CD14-positive monocyte (primary cell): ENCODE results near the gene FXYD6. TPM values are rescaled to one million over a fixed set of nuclear protein-coding genes. Genes with fewer than 3 reads are reported as not detected.

Experiments used
- DNase-seq, 3 donors: peaks; one replicate each; pipeline ENCODE4 v3.0.0-alpha.2; 2011 to 2022
- H2AFZ ChIP-seq: 2 replicates; pipeline ENCODE4 v1.6.0; 2012; ENCODE audit warnings: mild to moderate bottlenecking, low read depth, low read length, inconsistent platforms; ENCODE audit not compliant: insufficient read depth, poor library complexity, severe bottlenecking
- H3K27ac ChIP-seq, 2 donors: 1 replicate in 1 of 2; 2 replicates in 1 of 2; pipeline ENCODE4 v1.5.1; 2012 to 2013; ENCODE audit warnings: low read length in 2 of 2, control low read depth in 1 of 2, inconsistent platforms in 1 of 2, low read depth in 1 of 2, mild to moderate bottlenecking in 1 of 2
- H3K27me3 ChIP-seq, 2 donors: one replicate each; pipeline versions ENCODE4 v1.6.0 to v1.6.1; 2011 to 2013; ENCODE audit warnings: low read length in 2 of 2; ENCODE audit not compliant: control insufficient read depth in 2 of 2, insufficient read depth in 2 of 2
- H3K36me3 ChIP-seq, 2 donors: replicated peaks in 1 of 2; 1 replicate in 1 of 2; 2 replicates in 1 of 2; pipeline versions ENCODE4 v1.5.1 to v1.6.1; 2012 to 2013; ENCODE audit warnings: low read length in 2 of 2, control low read depth in 1 of 2, inconsistent platforms in 1 of 2, mild to moderate bottlenecking in 1 of 2; ENCODE audit not compliant: insufficient read depth in 2 of 2, control insufficient read depth in 1 of 2
- H3K4me1 ChIP-seq, 2 donors: 1 replicate in 1 of 2; 2 replicates in 1 of 2; pipeline versions ENCODE4 v1.5.1 to v1.6.1; 2012 to 2013; ENCODE audit warnings: low read length in 2 of 2, control low read depth in 1 of 2, inconsistent platforms in 1 of 2, mild to moderate bottlenecking in 1 of 2, moderate library complexity in 1 of 2; ENCODE audit not compliant: insufficient read depth in 2 of 2, control insufficient read depth in 1 of 2
- H3K4me2 ChIP-seq: replicated peaks from 2 replicates; pipeline ENCODE3; 2012; ENCODE audit warnings: low read length, moderate library complexity, mild to moderate bottlenecking; ENCODE audit not compliant: poor library complexity, severe bottlenecking; ENCODE audit errors: extremely low read depth
- H3K4me3 ChIP-seq, 3 experiments: fragments of 200-600 bp in 1 of 3; sonication (generic) in 1 of 3; replicated peaks in 1 of 3; 1 replicate in 2 of 3; 2 replicates in 1 of 3; pipeline ENCODE4 v1.5.1; 2011 to 2013; ENCODE audit warnings: low read length in 3 of 3, mild to moderate bottlenecking in 3 of 3, control low read depth in 2 of 3, low read depth in 2 of 3, inconsistent platforms in 1 of 3, moderate library complexity in 1 of 3
- H3K79me2 ChIP-seq: 2 replicates; pipeline ENCODE4 v1.6.0; 2012; ENCODE audit warnings: mild to moderate bottlenecking, control low read depth, inconsistent platforms, low read length, moderate library complexity; ENCODE audit not compliant: insufficient read depth
- H3K9ac ChIP-seq: 2 replicates; pipeline ENCODE4 v1.6.0; 2017; ENCODE audit warnings: low read length, mild to moderate bottlenecking; ENCODE audit not compliant: insufficient read depth, poor library complexity, severe bottlenecking
- H3K9me3 ChIP-seq, 2 donors: replicated peaks in 1 of 2; 1 replicate in 1 of 2; 2 replicates in 1 of 2; pipeline versions ENCODE4 v1.5.1 to v1.6.1; 2012 to 2013; ENCODE audit warnings: low read length in 2 of 2, control low read depth in 1 of 2; ENCODE audit not compliant: control insufficient read depth in 1 of 2, insufficient read depth in 1 of 2
- H4K20me1 ChIP-seq: 2 replicates; pipeline ENCODE4 v1.6.0; 2012; ENCODE audit warnings: mild to moderate bottlenecking, low read length, control low read depth, moderate library complexity; ENCODE audit not compliant: insufficient read depth
- H3K27ac Mint-ChIP-seq, 7 donors: one replicate each; pipeline ENCODE4 v1.8.0; 2020; ENCODE audit warnings: mild to moderate bottlenecking in 7 of 7, mixed read lengths in 7 of 7, moderate library complexity in 6 of 7, inconsistent platforms in 2 of 7
- H3K27me3 Mint-ChIP-seq, 3 donors: one replicate each; pipeline ENCODE4 v1.8.0; 2021 to 2022; ENCODE audit warnings: low read depth in 3 of 3, mild to moderate bottlenecking in 3 of 3, mixed read lengths in 3 of 3, moderate library complexity in 3 of 3, inconsistent platforms in 1 of 3
- H3K36me3 Mint-ChIP-seq, 2 donors: one replicate each; pipeline ENCODE4 v1.8.0; 2020; ENCODE audit warnings: mixed read lengths in 2 of 2, inconsistent platforms in 1 of 2, mild to moderate bottlenecking in 1 of 2
- H3K4me1 Mint-ChIP-seq: one replicate; pipeline ENCODE4 v1.8.0; 2020; ENCODE audit warnings: mild to moderate bottlenecking, mixed read lengths
- H3K4me3 Mint-ChIP-seq, 2 donors: one replicate each; pipeline ENCODE4 v1.8.0; 2020; ENCODE audit warnings: mild to moderate bottlenecking in 2 of 2, mixed read lengths in 2 of 2, moderate library complexity in 1 of 2
- H3K9me3 Mint-ChIP-seq, 7 donors: one replicate each; pipeline ENCODE4 v1.8.0; 2020 to 2022; ENCODE audit warnings: mixed read lengths in 7 of 7, mild to moderate bottlenecking in 6 of 7, moderate library complexity in 6 of 7, inconsistent platforms in 2 of 7
- WGBS: methylation state at CpG from one replicate; pipeline ENCODE4 v1.1.5; 2013; ENCODE audit warnings: missing lambda C conversion rate; ENCODE audit not compliant: insufficient coverage; 5-methylcytosine and 5-hydroxymethylcytosine counted together
- intact Hi-C, 2 donors: fragments of 100-400 bp; cut with micrococcal nuclease; formaldehyde crosslinking; loops; one replicate each; pipeline versions ENCODE4 v1.15.0 to v1.15.1; 2023
- polyA plus RNA-seq, 3 donors: library from polyadenylated mRNA; depleted of rRNA in 1 of 3; unstranded in 2 of 3; stranded (reverse) in 1 of 3; fragments of 300-500 nt in 2 of 3; fragments of >200 nt in 1 of 3; fragmentation: Illumina TruSeq in 2 of 3; gene quantifications; 1 replicate in 2 of 3; 2 replicates in 1 of 3; pipeline ENCODE4 v1.2.3, GENCODE V29; 2012 to 2021
- TF ChIP-seq, protein P1 (sequence below): fragments of 200-600 bp; IDR thresholded peaks from one replicate; pipeline ENCODE4 v1.8.0; 2022; ENCODE audit warnings: antibody characterized with exemption, mild to moderate bottlenecking

The FXYD6 gene
- polyA plus RNA-seq, 3 donors = 36.4 to 52.1 (median 44.1) TPM

- Mint-ChIP-seq H3K4me3 (peak overlapping the region in 1 of 2 donors; percentile 8), H3K27me3 (peaks cover 48 to 65% (median 51%) of the 10 kb centered on the region in 3 donors), H3K9me3 (peaks cover 0 to 10% (median 8%) of the 10 kb centered on the region in 7 donors), H3K4me1 (peaks cover 25% of the 10 kb centered on the region), H3K36me3 (peaks cover 4 to 17% of the 10 kb centered on the region in 2 donors), H3K27ac (no peak overlapping the region)
- no peaks in the 10 kb centered on the region for H3K36me3 ChIP-seq
- H3K9me3 ChIP-seq = peaks cover 0 to 8% of the 10 kb centered on the region in 2 donors
- no peak overlapping the region for H3K9ac ChIP-seq
- no peak overlapping the region for H3K27ac ChIP-seq
- DNase-seq = no peak
- no peak overlapping the region for H3K4me2 ChIP-seq
- 96% methylated on average over 7 of the region's 11 CpGs for WGBS
- H3K4me1 ChIP-seq = peaks cover 16 to 23% of the 10 kb centered on the region in 2 donors
- H3K4me3 ChIP-seq = no peak overlapping the region
- H4K20me1 ChIP-seq = no peaks in the 10 kb centered on the region
- intact Hi-C loops = no loop called here
- peaks cover 34 to 54% of the 10 kb centered on the region in 2 donors for H3K27me3 ChIP-seq
- no peaks in the 10 kb centered on the region for H3K79me2 ChIP-seq
- H2AFZ ChIP-seq = no peak overlapping the region
- TF ChIP-seq, protein P1, sequence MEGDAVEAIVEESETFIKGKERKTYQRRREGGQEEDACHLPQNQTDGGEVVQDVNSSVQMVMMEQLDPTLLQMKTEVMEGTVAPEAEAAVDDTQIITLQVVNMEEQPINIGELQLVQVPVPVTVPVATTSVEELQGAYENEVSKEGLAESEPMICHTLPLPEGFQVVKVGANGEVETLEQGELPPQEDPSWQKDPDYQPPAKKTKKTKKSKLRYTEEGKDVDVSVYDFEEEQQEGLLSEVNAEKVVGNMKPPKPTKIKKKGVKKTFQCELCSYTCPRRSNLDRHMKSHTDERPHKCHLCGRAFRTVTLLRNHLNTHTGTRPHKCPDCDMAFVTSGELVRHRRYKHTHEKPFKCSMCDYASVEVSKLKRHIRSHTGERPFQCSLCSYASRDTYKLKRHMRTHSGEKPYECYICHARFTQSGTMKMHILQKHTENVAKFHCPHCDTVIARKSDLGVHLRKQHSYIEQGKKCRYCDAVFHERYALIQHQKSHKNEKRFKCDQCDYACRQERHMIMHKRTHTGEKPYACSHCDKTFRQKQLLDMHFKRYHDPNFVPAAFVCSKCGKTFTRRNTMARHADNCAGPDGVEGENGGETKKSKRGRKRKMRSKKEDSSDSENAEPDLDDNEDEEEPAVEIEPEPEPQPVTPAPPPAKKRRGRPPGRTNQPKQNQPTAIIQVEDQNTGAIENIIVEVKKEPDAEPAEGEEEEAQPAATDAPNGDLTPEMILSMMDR = no peak
Observed at GRCh38 chr11:117879516-117880480, 3.3 kb upstream of the FXYD6 start.

DNA sequence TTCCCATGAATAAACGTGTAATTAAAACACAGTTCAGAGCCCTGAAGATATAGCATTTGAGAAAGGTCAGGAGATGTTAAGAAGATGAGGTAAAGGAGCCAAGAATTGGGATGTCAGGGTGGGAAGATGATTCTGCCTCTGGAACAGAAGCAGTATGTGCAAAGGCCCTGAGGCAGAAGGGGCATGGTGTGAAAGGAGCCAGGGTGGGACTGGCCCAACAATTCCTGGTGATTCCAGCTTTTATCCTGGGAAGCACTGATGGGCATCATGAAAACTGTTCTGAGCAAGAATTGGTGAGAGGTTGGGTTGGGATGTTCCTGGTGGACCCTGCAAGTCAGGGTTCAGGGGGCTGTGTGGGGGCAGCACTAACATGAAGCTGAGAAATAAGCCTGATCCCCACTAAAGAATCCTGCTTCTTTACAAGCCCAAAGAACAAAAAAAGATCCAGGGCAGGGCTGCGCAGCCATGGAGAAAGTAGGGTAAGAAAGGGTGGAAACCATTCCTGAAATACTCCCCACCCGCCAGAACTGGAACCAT lies 2.5 kb upstream of the FXYD6 start:
- no peak overlapping the region for H3K27ac Mint-ChIP-seq
- Histone ChIP-seq H3K36me3 (no peaks in the 10 kb centered on the region), H3K9ac (no peak overlapping the region), H3K79me2 (no peaks in the 10 kb centered on the region), H3K27me3 (peaks cover 34 to 54% of the 10 kb centered on the region in 2 donors), H3K9me3 (peaks cover 0 to 8% of the 10 kb centered on the region in 2 donors), H3K4me1 (peaks cover 24 to 31% of the 10 kb centered on the region in 2 donors), H4K20me1 (no peaks in the 10 kb centered on the region), H3K4me2 (no peak overlapping the region), H3K4me3 (no peak overlapping the region), H3K27ac (no peak overlapping the region), H2AFZ (no peak overlapping the region)
- H3K4me3 Mint-ChIP-seq = peak overlapping the region in 1 of 2 donors; percentile 18
- H3K9me3 Mint-ChIP-seq = peaks cover 0 to 10% (median 8%) of the 10 kb centered on the region in 7 donors
- no peak for DNase-seq
- 100% methylated on average over 2 of the region's 3 CpGs for WGBS
- H3K4me1 Mint-ChIP-seq = peaks cover 31% of the 10 kb centered on the region
- H3K36me3 Mint-ChIP-seq = peaks cover 4 to 17% of the 10 kb centered on the region in 2 donors
- intact Hi-C loops = no loop called here
- peaks cover 51 to 70% (median 54%) of the 10 kb centered on the region in 3 donors for H3K27me3 Mint-ChIP-seq
- TF ChIP-seq, protein P1 = no peak
